B cell (primary cell): ENCODE results near the gene SAT1. TPM values are rescaled to one million over a fixed set of nuclear protein-coding genes. Genes with fewer than 3 reads are reported as not detected.

Source experiments
- ATAC-seq: fragments of 200-7000 bp; cut with Tn5 transposase; one replicate; pipeline ENCODE4 v1.10.0; 2021; ENCODE audit warnings: low read depth, mild to moderate bottlenecking, moderate number of reproducible peaks, moderate library complexity
- CTCF ChIA-PET: fragments of 350-600 bp; sonication (Branson Sonifier 250); formaldehyde crosslinking; loops from one replicate; lab custom pipeline; 2021; ENCODE audit warnings: antibody characterized with exemption, inconsistent platforms; lab: Charles Lee
- POLR2A ChIA-PET: fragments of 350-600 bp; sonication (Branson Sonifier 250); formaldehyde crosslinking; loops from one replicate; lab custom pipeline; 2021; ENCODE audit warnings: antibody characterized with exemption; lab: Charles Lee
- DNase-seq: peaks from one replicate; pipeline ENCODE4 v3.0.0; 2013
- H2AFZ ChIP-seq: 2 replicates; pipeline ENCODE4 v1.6.1; 2012; ENCODE audit warnings: mild to moderate bottlenecking, low read depth, low read length; ENCODE audit not compliant: insufficient read depth, poor library complexity, severe bottlenecking
- H3K27ac ChIP-seq, 2 donors: 1 replicate in 1 of 2; 2 replicates in 1 of 2; pipeline ENCODE4 v1.5.1; 2012 to 2013; ENCODE audit warnings: low read length in 2 of 2, mild to moderate bottlenecking in 2 of 2, moderate library complexity in 1 of 2
- H3K27me3 ChIP-seq, 4 experiments: fragments of 200-600 bp in 1 of 4; sonication (generic) in 1 of 4; replicated peaks in 1 of 4; 1 replicate in 2 of 4; 2 replicates in 2 of 4; pipeline versions ENCODE4 v1.6.1 to v1.7.0; 2013 to 2016; ENCODE audit warnings: low read length in 3 of 4, mild to moderate bottlenecking in 2 of 4, mixed read lengths in 1 of 4, moderate library complexity in 1 of 4; ENCODE audit not compliant: insufficient read depth in 4 of 4, control insufficient read depth in 3 of 4; ENCODE audit errors: control extremely low read depth in 1 of 4
- H3K36me3 ChIP-seq, 2 experiments: replicated peaks in 1 of 2; 1 replicate in 1 of 2; 2 replicates in 1 of 2; pipeline versions ENCODE4 v1.6.1 to v1.7.1; 2013; ENCODE audit warnings: low read length in 1 of 2; ENCODE audit not compliant: insufficient read depth in 2 of 2, control insufficient read depth in 1 of 2; ENCODE audit errors: control extremely low read depth in 1 of 2, extremely low read depth in 1 of 2
- H3K4me1 ChIP-seq, 2 donors: fragments of 200-600 bp in 1 of 2; sonication (generic) in 1 of 2; 1 replicate in 1 of 2; 2 replicates in 1 of 2; pipeline versions ENCODE4 v1.5.1 to v1.6.1; 2013 to 2017; ENCODE audit warnings: low read length in 2 of 2; ENCODE audit not compliant: control insufficient read depth in 2 of 2, insufficient read depth in 2 of 2
- H3K4me2 ChIP-seq: replicated peaks from 2 replicates; pipeline ENCODE3; 2012; ENCODE audit warnings: mild to moderate bottlenecking, low read depth, low read length; ENCODE audit not compliant: poor library complexity, severe bottlenecking
- H3K4me3 ChIP-seq, 5 experiments: fragments of 200-600 bp in 1 of 5; sonication (generic) in 1 of 5; 1 replicate in 3 of 5; 2 replicates in 2 of 5; pipeline versions ENCODE4 v1.5.1 to v1.7.0; 2011 to 2016; ENCODE audit warnings: low read length in 4 of 5, mild to moderate bottlenecking in 4 of 5, low read depth in 2 of 5, control low read depth in 1 of 5, moderate library complexity in 1 of 5; ENCODE audit not compliant: insufficient read depth in 1 of 5; ENCODE audit errors: control extremely low read depth in 1 of 5, extremely low read depth in 1 of 5
- H3K79me2 ChIP-seq: fragments of 200-600 bp; sonication (generic); one replicate; pipeline ENCODE4 v1.6.0; 2016; ENCODE audit warnings: low read length; ENCODE audit not compliant: control insufficient read depth, insufficient read depth
- H3K9ac ChIP-seq: fragments of 200-600 bp; sonication (generic); 2 replicates; pipeline ENCODE4 v1.6.1; 2017; ENCODE audit warnings: mild to moderate bottlenecking, low read length, moderate library complexity
- H3K9me3 ChIP-seq, 3 donors: one replicate each; pipeline versions ENCODE4 v1.6.1 to v1.7.1; 2013; ENCODE audit warnings: low read length in 2 of 3; ENCODE audit not compliant: control insufficient read depth in 2 of 3, insufficient read depth in 1 of 3; ENCODE audit errors: control extremely low read depth in 1 of 3
- H4K20me1 ChIP-seq: 2 replicates; pipeline ENCODE4 v1.6.0; 2012; ENCODE audit warnings: mild to moderate bottlenecking, low read length; ENCODE audit not compliant: insufficient read depth, control insufficient read depth, poor library complexity, severe bottlenecking
- H3K27ac Mint-ChIP-seq: one replicate; pipeline ENCODE4 v1.8.0; 2021; ENCODE audit warnings: mixed read lengths
- H3K27me3 Mint-ChIP-seq: one replicate; pipeline ENCODE4 v1.8.0; 2021; ENCODE audit warnings: mixed read lengths
- H3K4me1 Mint-ChIP-seq: one replicate; pipeline ENCODE4 v1.8.0; 2021; ENCODE audit warnings: mixed read lengths
- H3K4me3 Mint-ChIP-seq: one replicate; pipeline ENCODE4 v1.8.0; 2021; ENCODE audit warnings: mixed read lengths
- H3K9me3 Mint-ChIP-seq: one replicate; pipeline ENCODE4 v1.8.0; 2022; ENCODE audit warnings: mixed read lengths; ENCODE audit not compliant: insufficient read depth
- EZH2 ChIP-seq: IDR thresholded peaks from 2 replicates; pipeline ENCODE4 v1.6.1; 2012; ENCODE audit warnings: borderline replicate concordance, low read depth, mild to moderate bottlenecking, moderate library complexity, low read length; ENCODE audit not compliant: insufficient read depth, poor library complexity, severe bottlenecking
- WGBS: methylation state at CpG from one replicate; pipeline ENCODE4 v1.1.5; 2013; ENCODE audit warnings: missing lambda C conversion rate; ENCODE audit not compliant: insufficient coverage; 5-methylcytosine and 5-hydroxymethylcytosine counted together
- intact Hi-C: fragments of 100-400 bp; cut with micrococcal nuclease; formaldehyde crosslinking; loops from one replicate; pipeline ENCODE4 v1.10.0; 2022
- polyA plus RNA-seq: library from polyadenylated mRNA; depleted of rRNA; stranded (reverse); fragments of >200 nt; gene quantifications from 2 replicates; pipeline ENCODE4 v1.2.3, GENCODE V29; 2012
- total RNA-seq, 2 donors: library from RNA; stranded (reverse); fragments of 120-200 nt in 1 of 2; gene quantifications; 1 replicate in 1 of 2; 2 replicates in 1 of 2; pipeline versions ENCODE4 v1.2.3 to v1.2.4, GENCODE V29; 2013 to 2022
- TF ChIP-seq, protein P1 (sequence below): fragments of 200-600 bp; IDR thresholded peaks from one replicate; pipeline ENCODE4 v1.8.0; 2022; ENCODE audit warnings: antibody characterized with exemption, mild to moderate bottlenecking

Gene SAT1
- total and polyA plus RNA-seq, 2 donors (not counting 1 experiment from before 2014, with no cell fraction given): 172 to 479 TPM

- DNase-seq (no peak), ATAC-seq (no peak)
- Mint-ChIP-seq H3K4me3 (no peak overlapping the region), H3K27me3 (no peaks in the 10 kb centered on the region), H3K27ac (no peak overlapping the region), H3K4me1 (peaks cover under 1% of the 10 kb centered on the region), H3K9me3 (no peaks in the 10 kb centered on the region)
- WGBS: no CpG with 5 or more reads among the region's 3 CpGs
- intact Hi-C loops: no loop called here
- Histone ChIP-seq H4K20me1 (no peaks in the 10 kb centered on the region), H3K4me1 (peaks cover 3 to 5% of the 10 kb centered on the region in 2 donors), H3K79me2 (no peaks in the 10 kb centered on the region), H3K4me3 (no peak overlapping the region), H3K9ac (no peak overlapping the region), H3K36me3 (no peaks in the 10 kb centered on the region), H3K27me3 (no peaks in the 10 kb centered on the region), H3K27ac (no peak overlapping the region), H3K9me3 (no peaks in the 10 kb centered on the region), H3K4me2 (no peak overlapping the region), H2AFZ (no peak overlapping the region)
- POLR2A ChIA-PET: no interaction called here
- CTCF ChIA-PET: no interaction called here
- TF ChIP-seq, protein P1, sequence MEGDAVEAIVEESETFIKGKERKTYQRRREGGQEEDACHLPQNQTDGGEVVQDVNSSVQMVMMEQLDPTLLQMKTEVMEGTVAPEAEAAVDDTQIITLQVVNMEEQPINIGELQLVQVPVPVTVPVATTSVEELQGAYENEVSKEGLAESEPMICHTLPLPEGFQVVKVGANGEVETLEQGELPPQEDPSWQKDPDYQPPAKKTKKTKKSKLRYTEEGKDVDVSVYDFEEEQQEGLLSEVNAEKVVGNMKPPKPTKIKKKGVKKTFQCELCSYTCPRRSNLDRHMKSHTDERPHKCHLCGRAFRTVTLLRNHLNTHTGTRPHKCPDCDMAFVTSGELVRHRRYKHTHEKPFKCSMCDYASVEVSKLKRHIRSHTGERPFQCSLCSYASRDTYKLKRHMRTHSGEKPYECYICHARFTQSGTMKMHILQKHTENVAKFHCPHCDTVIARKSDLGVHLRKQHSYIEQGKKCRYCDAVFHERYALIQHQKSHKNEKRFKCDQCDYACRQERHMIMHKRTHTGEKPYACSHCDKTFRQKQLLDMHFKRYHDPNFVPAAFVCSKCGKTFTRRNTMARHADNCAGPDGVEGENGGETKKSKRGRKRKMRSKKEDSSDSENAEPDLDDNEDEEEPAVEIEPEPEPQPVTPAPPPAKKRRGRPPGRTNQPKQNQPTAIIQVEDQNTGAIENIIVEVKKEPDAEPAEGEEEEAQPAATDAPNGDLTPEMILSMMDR: no peak
- TF ChIP-seq EZH2: no peak
These were observed 39.4 kb downstream of the SAT1 start for GRCh38 chrX:23822397-23822796.

GRCh38 chrX:23822841-23823240, 39.9 kb downstream of the SAT1 start:
- Mint-ChIP-seq H3K4me3 (no peak overlapping the region), H3K9me3 (no peaks in the 10 kb centered on the region), H3K4me1 (no peaks in the 10 kb centered on the region), H3K27me3 (no peaks in the 10 kb centered on the region), H3K27ac (no peak overlapping the region)
- POLR2A ChIA-PET: no interaction called here
- Histone ChIP-seq H3K27ac (no peak overlapping the region), H4K20me1 (no peaks in the 10 kb centered on the region), H3K36me3 (no peaks in the 10 kb centered on the region), H3K9me3 (no peaks in the 10 kb centered on the region), H3K4me2 (no peak overlapping the region), H3K79me2 (no peaks in the 10 kb centered on the region), H3K4me3 (no peak overlapping the region), H3K9ac (no peak overlapping the region), H3K4me1 (peaks cover 0 to under 1% of the 10 kb centered on the region in 2 donors), H2AFZ (no peak overlapping the region), H3K27me3 (no peaks in the 10 kb centered on the region)
- CTCF ChIA-PET: no interaction called here
- ATAC-seq: no peak
- DNase-seq: no peak
- WGBS: 96% methylated on average over 4 of the region's 6 CpGs
- intact Hi-C loops: no loop called here
- no peak for TF ChIP-seq EZH2
- TF ChIP-seq, protein P1: no peak
